ENCODE results near the gene PBX1. TPM values are rescaled to one million over a fixed set of nuclear protein-coding genes. Genes with fewer than 3 reads are reported as not detected.

PBX1 gene
- total and polyA plus RNA-seq, 2 of the 4 experiments (the other 2 are of a cell fraction): 13.9 to 17.9 TPM

DNA sequence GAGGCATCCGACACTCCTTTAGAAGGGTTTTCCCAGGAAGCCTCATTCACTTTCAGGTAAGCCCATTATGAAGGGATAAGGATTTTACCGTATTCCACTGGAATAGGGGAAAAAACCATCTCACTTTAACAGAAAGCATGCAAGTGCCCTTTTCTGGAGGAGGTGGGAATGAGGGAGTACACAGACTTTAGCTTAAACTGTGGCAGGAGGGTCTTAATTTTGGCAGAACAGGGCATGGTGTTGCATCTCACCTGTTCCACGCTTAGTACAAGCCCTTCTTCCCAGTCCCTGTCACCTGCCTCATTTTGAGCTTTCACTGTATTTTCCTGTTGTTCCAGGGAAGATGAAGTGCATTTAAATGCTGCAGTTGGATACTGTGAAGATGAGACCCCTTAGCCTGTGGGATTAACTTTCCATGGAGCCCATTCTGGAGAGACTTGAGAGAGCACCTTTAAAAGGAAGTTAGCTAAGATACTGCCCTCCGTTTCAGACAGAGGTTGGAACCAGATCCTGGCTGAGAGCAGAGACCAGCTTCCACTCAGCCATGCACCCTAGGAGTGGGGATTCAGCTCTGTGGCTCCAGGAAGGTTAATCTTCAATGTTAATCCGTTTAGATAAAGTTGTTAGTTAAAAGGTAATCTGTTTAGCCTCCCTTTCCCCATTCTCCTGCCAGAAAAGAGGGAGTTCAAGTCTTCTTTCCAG is 42.6 kb downstream of the PBX1 start:
- no CpG with 5 or more reads among the region's 5 CpGs for WGBS, 2 experiments (ENCODE audit: extremely low coverage in 2 of 2, insufficient read length in 1 of 2)

More for the DNA sequence above, 42.6 kb downstream of the PBX1 start:
- no peak overlapping the region for H2BK5ac ChIP-seq (ENCODE audit: low read depth, low read length, poor library complexity, severe bottlenecking)
- H3K79me1 ChIP-seq (ENCODE audit: low read depth in 1 of 2, low read length in 2 of 2): peaks cover 3 to 12% of the 10 kb centered on the region in 2 experiments; a peak in 3 of 4 replicates
- DNase-seq (no peak), ATAC-seq (ENCODE audit: low read depth) (no peak)
- H3K56ac ChIP-seq (ENCODE audit: extremely low read depth, insufficient read depth, low read length): no peak overlapping the region
- no peak overlapping the region for H3K23ac ChIP-seq (ENCODE audit: low read depth, low read length)
- no peak overlapping the region for H3K4me3 ChIP-seq (ENCODE audit: insufficient read depth, low read depth, low read length)
- H3K4ac ChIP-seq (ENCODE audit: low read depth, low read length): no peak overlapping the region
- ChIA-PET CTCF (interaction anchor here (0.8 to 1.7 kb wide), 4 partner anchors 30 to 186 kb away, joined by 4 to 6 read pairs (median 4); no protein-coding TSS in a partner anchor), POLR2A (ENCODE audit: unreplicated experiment) (interaction anchor here (0.8 kb wide), 1 partner anchor 43 kb away, joined by 3 read pairs; the partner anchor contains the start of gene PBX1)
- dilution Hi-C loops (cut with HindIII; ENCODE audit: low sequenced_read_pairs, unreplicated experiment) (no loop called here), intact Hi-C loops (cut with micrococcal nuclease) (loop anchor here (2.0 to 10.0 kb wide), 2 partner anchors 13 to 473 kb away; no protein-coding TSS in a partner anchor), in situ Hi-C loops (cut with MboI; ENCODE audit: low sequenced_read_pairs) (no loop called here)
- no peaks in the 10 kb centered on the region for H3K27me3 ChIP-seq (ENCODE audit: control insufficient read depth, insufficient read depth, low read length)
- peak overlapping the region; percentile 31; the same call in 1 of the 2 replicates for H3K14ac ChIP-seq (replicated peaks; ENCODE audit: low read depth, low read length)
- H3K9me3 ChIP-seq (ENCODE audit: control insufficient read depth, insufficient read depth, low read length): no peaks in the 10 kb centered on the region
- H4K91ac ChIP-seq (ENCODE audit: insufficient read depth, low read depth, low read length): peak overlapping the region; percentile 78
- TF ChIP-seq CHD1 (IDR thresholded peaks at IDR 0.05; ENCODE audit: low read depth, low read length) (no peak), MXI1 (IDR thresholded peaks at IDR 0.05; ENCODE audit: borderline replicate concordance, low read depth, low read length) (no peak), NFE2L2 (IDR thresholded peaks at IDR 0.05; ENCODE audit: low read depth, low read length) (no peak)
- H4K5ac ChIP-seq (ENCODE audit: low read depth, low read length): no peak overlapping the region
- peak overlapping the region; percentile 3 for H2AFZ ChIP-seq (replicated peaks; ENCODE audit: low read length, poor library complexity)
- no TSS peak for BruUV-seq (replicated peaks)
- H3K27ac ChIP-seq (ENCODE audit: insufficient read depth, low read length): peak overlapping the region; percentile 74
- peaks cover 3% of the 10 kb centered on the region for H3K9me1 ChIP-seq (ENCODE audit: insufficient read depth, low read length)
- H3K4me2 ChIP-seq (ENCODE audit: low read depth, low read length): peak overlapping the region; percentile 50; the same call in 1 of the 2 replicates
- peaks cover 12% of the 10 kb centered on the region for H3K4me1 ChIP-seq (ENCODE audit: control insufficient read depth, insufficient read depth, low read length)
- no peak overlapping the region for H2AK9ac ChIP-seq (replicated peaks; ENCODE audit: low read depth, low read length, poor library complexity)
- no peak overlapping the region for H3K18ac ChIP-seq (ENCODE audit: low read depth, low read length)
- no peak overlapping the region for H2BK20ac ChIP-seq (ENCODE audit: low read depth, low read length)
- H4K20me1 ChIP-seq (ENCODE audit: insufficient read depth, low read length): no peaks in the 10 kb centered on the region
- peak overlapping the region; percentile 10; the same call in 1 of the 3 replicates for H2BK15ac ChIP-seq (ENCODE audit: low read depth, low read length)
- H4K8ac ChIP-seq (ENCODE audit: low read depth in 2 of 2, low read length in 2 of 2): peak overlapping the region in 1 of 2 experiments; percentile 13; a peak in 1 of 4 replicates
- H2AK5ac ChIP-seq (ENCODE audit: low read depth, low read length): peak overlapping the region; percentile 38; the same call in 1 of the 2 replicates
- peaks cover 5% of the 10 kb centered on the region; the same call in 1 of the 2 replicates for H3K36me3 ChIP-seq (ENCODE audit: control insufficient read depth, insufficient read depth, low read length)
- peak overlapping the region; percentile 57; the same call in 1 of the 2 replicates for H2BK120ac ChIP-seq (ENCODE audit: low read depth, low read length)
- H3K9ac ChIP-seq (ENCODE audit: low read depth, low read length): peak overlapping the region; percentile 54
